AG10803 (cell line): ENCODE data around the gene PRIMPOL.
"Not testable (repeated sequence)": the region's sequence is repeated elsewhere in the genome, so short reads cannot be mapped to it uniquely, and the experiment has no call there.

ENCODE experiments used
- DNase-seq: peaks from one replicate; pipeline ENCODE4 v3.0.0; 2010; ENCODE audit warnings: low read depth
- H3K4me3 ChIP-seq: 2 replicates; pipeline ENCODE4 v1.5.1; 2011; ENCODE audit warnings: mild to moderate bottlenecking, low read length, control low read depth
- CTCF ChIP-seq: conservative IDR thresholded peaks from 2 replicates; pipeline ENCODE4 v1.5.1; 2011; ENCODE audit warnings: mild to moderate bottlenecking, low read length, control low read depth, inconsistent platforms

Gene PRIMPOL

GRCh38 chr4:184729946-184730345 is 80.4 kb downstream of the PRIMPOL start:
- H3K4me3 ChIP-seq: no peak overlapping the region
- DNase-seq: no peak
- TF ChIP-seq CTCF: no peak

GRCh38 chr4:184731056-184731455 is 81.5 kb downstream of the PRIMPOL start:
- H3K4me3 ChIP-seq: no peak overlapping the region
- no peak for TF ChIP-seq CTCF
- no peak for DNase-seq

GRCh38 chr4:184732126-184732525 is 82.6 kb downstream of the PRIMPOL start:
- DNase-seq: no peak
- TF ChIP-seq CTCF: no peak
- no peak overlapping the region; the same call in 1 of the 2 replicates for H3K4me3 ChIP-seq

GRCh38 chr4:184733654-184734524 is 84.4 kb downstream of the PRIMPOL start, which contains the start of gene CENPU:
Gene CENPU, minus strand, starts transcription at chr4:184734096. Its CDS starts 34 bp downstream, at chr4:184734062.
- peak within 1 kb of the TSS; percentile 92 for H3K4me3 ChIP-seq
- DNase-seq: peak; percentile 98
- TF ChIP-seq CTCF: no peak

GRCh38 chr4:184734758-184735157 is 85.2 kb downstream of the PRIMPOL start:
- DNase-seq: no peak
- no peak for TF ChIP-seq CTCF
- H3K4me3 ChIP-seq: no peak overlapping the region

- H3K4me3 ChIP-seq, DNase-seq: not testable (repeated sequence)
These were observed 90.0 kb downstream of the PRIMPOL start for GRCh38 chr4:184739575-184739974.

- TF ChIP-seq CTCF: no peak
These were observed 91.4 kb downstream of the PRIMPOL start for GRCh38 chr4:184740980-184741391.

GRCh38 chr4:184741651-184742050 is 92.1 kb downstream of the PRIMPOL start:
- not testable (repeated sequence) for H3K4me3 ChIP-seq, DNase-seq

More at GRCh38 chr4:184740980-184741391, 91.4 kb downstream of the PRIMPOL start:
- H3K4me3 ChIP-seq: no peak overlapping the region
- DNase-seq: no peak
